Measurements from ENCODE around the gene BACH2. TPM values are rescaled to one million over a fixed set of nuclear protein-coding genes. Genes with fewer than 3 reads are reported as not detected.

BACH2 gene
- total RNA-seq, 2 donors from 2014 or later = 5.2 to 5.7 TPM

DNA sequence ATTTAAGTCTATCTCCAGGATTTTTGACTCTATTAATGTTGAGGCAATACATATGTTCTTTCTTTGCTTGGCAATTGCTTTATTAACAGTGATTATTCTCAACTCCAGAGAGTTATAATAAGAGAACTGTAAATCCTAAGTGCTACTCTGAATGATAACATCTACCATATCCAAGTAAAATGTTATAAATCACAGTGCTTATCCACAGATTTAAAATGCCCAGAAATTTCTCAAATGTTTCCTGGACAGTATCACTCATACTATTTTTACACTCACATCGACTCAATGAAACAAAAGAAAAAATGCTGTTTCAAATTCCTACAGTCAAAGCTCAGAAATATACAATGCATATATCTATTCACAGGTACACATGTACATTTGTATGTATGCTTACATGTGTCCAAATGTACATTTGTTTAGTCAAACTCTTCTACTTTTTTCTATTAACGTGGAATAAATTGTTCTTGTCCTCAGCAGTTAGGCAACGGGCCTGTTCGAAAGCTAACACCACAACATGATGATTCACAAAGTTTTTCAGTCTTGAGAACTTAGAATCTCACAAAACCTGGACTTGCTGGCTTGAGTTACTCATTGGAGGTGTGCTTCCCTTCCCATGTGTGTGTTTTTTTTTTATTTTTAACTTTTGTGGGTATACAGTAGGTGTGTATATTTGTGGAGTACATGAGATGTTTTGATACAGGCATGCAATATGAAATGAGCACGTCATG, 209.4 kb downstream of the BACH2 start:
- Histone ChIP-seq H3K4me3 (no peak overlapping the region), H3K36me3 (no peaks in the 10 kb centered on the region), H3K27me3 (replicated peaks; ENCODE audit: insufficient read depth) (no peaks in the 10 kb centered on the region), H3K9me3 (no peaks in the 10 kb centered on the region), H3K4me1 (replicated peaks) (no peaks in the 10 kb centered on the region), H3K27ac (no peak overlapping the region)
- TF ChIP-seq POLR2AphosphoS5 (IDR thresholded peaks at IDR 0.05) (no peak), CTCF (IDR thresholded peaks at IDR 0.05) (no peak), POLR2A (IDR thresholded peaks at IDR 0.05) (no peak)
- intact Hi-C loops (cut with DNase I) = no loop called here
- DNase-seq (ENCODE audit: low spot score) = no peak
- 69% methylated on average over 5 of the region's 5 CpGs for WGBS

DNA sequence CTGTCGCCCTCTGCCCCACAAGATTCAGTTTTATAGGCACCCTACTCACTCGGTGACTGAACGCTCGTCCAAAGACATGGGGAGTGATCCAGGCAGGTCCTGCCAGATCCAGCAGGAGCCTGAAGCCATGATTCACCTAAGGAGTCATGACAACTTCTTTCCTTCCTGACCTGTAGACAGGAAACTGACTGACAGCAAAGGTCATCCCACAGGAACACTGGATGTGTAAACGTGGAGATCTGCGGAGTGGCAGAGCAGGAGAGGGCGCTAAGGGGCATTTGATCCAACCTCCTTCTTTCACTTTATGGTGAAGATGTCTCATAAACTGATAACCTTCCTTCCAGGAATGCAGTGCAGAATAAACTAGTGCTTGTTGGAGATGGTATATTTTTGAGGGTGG, 210.1 kb downstream of the BACH2 start:
- Histone ChIP-seq H3K9me3 (no peaks in the 10 kb centered on the region), H3K4me3 (no peak overlapping the region), H3K27ac (no peak overlapping the region), H3K4me1 (replicated peaks) (no peaks in the 10 kb centered on the region), H3K36me3 (no peaks in the 10 kb centered on the region), H3K27me3 (replicated peaks; ENCODE audit: insufficient read depth) (no peaks in the 10 kb centered on the region)
- 77% methylated on average over 7 of the region's 7 CpGs for WGBS
- no peak for DNase-seq (ENCODE audit: low spot score)
- TF ChIP-seq POLR2AphosphoS5 (IDR thresholded peaks at IDR 0.05) (no peak), CTCF (IDR thresholded peaks at IDR 0.05) (no peak), POLR2A (IDR thresholded peaks at IDR 0.05) (no peak)
- intact Hi-C loops (cut with DNase I) = no loop called here

- no peak for DNase-seq (ENCODE audit: low spot score)
- no peaks in the 10 kb centered on the region for H3K27me3 ChIP-seq (replicated peaks; ENCODE audit: insufficient read depth)
- H3K4me1 ChIP-seq (replicated peaks) = no peaks in the 10 kb centered on the region
- intact Hi-C loops (cut with DNase I) = no loop called here
- H3K27ac ChIP-seq = no peak overlapping the region
- WGBS = 79% methylated on average over 4 of the region's 4 CpGs
- H3K9me3 ChIP-seq = no peaks in the 10 kb centered on the region
- no peak overlapping the region for H3K4me3 ChIP-seq
- H3K36me3 ChIP-seq = no peaks in the 10 kb centered on the region
- no peak for TF ChIP-seq POLR2A (IDR thresholded peaks at IDR 0.05)
Measured at GRCh38 chr6:90083891-90084290, 212.8 kb downstream of the BACH2 start.

DNA sequence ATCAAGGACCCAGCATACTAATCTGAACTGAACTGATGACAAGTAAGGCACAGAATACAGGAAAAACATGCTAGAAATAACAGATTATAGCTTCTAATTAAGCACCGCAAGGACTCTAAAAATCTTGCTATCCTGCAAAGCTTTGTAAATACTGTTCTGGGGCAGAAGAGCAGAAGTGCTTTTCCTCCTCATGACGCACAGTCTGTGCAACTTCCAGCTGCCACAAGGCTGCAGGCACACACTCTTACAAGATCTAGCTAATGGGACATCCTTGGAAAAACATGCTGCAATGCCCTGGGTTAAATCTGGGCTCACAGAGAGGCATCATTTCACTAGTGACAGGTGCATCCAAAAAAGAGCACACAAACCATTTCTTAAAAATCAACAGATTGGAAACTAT, 213.8 kb downstream of the BACH2 start:
- 74% methylated on average over 2 of the region's 2 CpGs for WGBS
- no peak overlapping the region for H3K4me3 ChIP-seq
- H3K36me3 ChIP-seq = no peaks in the 10 kb centered on the region
- H3K4me1 ChIP-seq (replicated peaks) = no peaks in the 10 kb centered on the region
- H3K27ac ChIP-seq = no peak overlapping the region
- no peak for DNase-seq (ENCODE audit: low spot score)
- TF ChIP-seq POLR2A (IDR thresholded peaks at IDR 0.05) = no peak
- TF ChIP-seq POLR2AphosphoS5 (IDR thresholded peaks at IDR 0.05) = no peak
- no peak for TF ChIP-seq CTCF (IDR thresholded peaks at IDR 0.05)
- H3K9me3 ChIP-seq = no peaks in the 10 kb centered on the region
- H3K27me3 ChIP-seq (replicated peaks; ENCODE audit: insufficient read depth) = no peaks in the 10 kb centered on the region
- intact Hi-C loops (cut with DNase I) = no loop called here

DNA sequence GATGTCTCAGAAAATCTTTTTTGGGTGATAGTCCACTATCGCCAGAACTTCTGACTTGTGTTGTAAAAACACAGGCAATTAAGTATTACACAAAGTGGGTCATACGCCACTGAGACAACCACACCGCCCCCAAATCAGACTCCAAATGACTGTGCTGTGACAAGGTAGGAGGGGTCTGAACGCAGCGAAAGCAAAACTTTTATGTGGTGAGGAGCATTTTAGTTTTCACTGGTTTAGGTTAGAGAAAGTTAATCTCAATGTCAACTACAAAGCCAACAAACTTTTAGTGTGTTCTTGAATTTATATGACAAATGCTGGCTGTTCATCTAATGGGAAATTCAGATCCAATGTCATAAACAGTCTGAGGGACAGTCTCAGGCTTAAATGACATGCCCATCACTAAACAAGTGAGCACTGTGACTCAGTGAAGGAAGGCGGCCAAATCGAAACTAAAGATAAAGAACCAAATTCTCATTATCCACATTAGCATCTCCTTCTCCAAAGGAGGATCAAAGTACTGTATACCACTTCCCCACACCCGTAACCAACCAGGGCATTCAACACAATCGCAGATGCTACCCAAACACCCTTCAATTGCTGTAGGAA, 215.7 kb downstream of the BACH2 start:
- TF ChIP-seq CTCF (IDR thresholded peaks at IDR 0.05) (no peak), POLR2AphosphoS5 (IDR thresholded peaks at IDR 0.05) (no peak), POLR2A (IDR thresholded peaks at IDR 0.05) (no peak)
- no peaks in the 10 kb centered on the region for H3K9me3 ChIP-seq
- no peak overlapping the region for H3K27ac ChIP-seq
- DNase-seq (ENCODE audit: low spot score) = no peak
- no peak overlapping the region for H3K4me3 ChIP-seq
- intact Hi-C loops (cut with DNase I) = no loop called here
- no peaks in the 10 kb centered on the region for H3K4me1 ChIP-seq (replicated peaks)
- no peaks in the 10 kb centered on the region for H3K36me3 ChIP-seq
- no peaks in the 10 kb centered on the region for H3K27me3 ChIP-seq (replicated peaks; ENCODE audit: insufficient read depth)
- 64% methylated on average over 9 of the region's 9 CpGs for WGBS
